Activated CD4-positive, alpha-beta T cell treated with anti-CD3 and anti-CD28 coated beads for 36 hours (primary cell): Measurements from ENCODE around the gene LTK. TPM values are rescaled to one million over a fixed set of nuclear protein-coding genes. Genes with fewer than 3 reads are reported as not detected.

Experiments used
- ATAC-seq: fragments of 200-7000 bp; cut with Tn5 transposase; one replicate; pipeline ENCODE4 v1.10.0; 2021; ENCODE audit warnings: mild to moderate bottlenecking, moderate library complexity
- CTCF ChIA-PET: fragments of 350-600 bp; sonication (Branson Sonifier 250); formaldehyde crosslinking; loops from one replicate; lab custom pipeline; 2021; ENCODE audit warnings: antibody characterized with exemption; lab: Charles Lee
- POLR2A ChIA-PET: fragments of 350-600 bp; sonication (Branson Sonifier 250); formaldehyde crosslinking; loops from one replicate; lab custom pipeline; 2021; ENCODE audit warnings: antibody characterized with exemption, inconsistent platforms; lab: Charles Lee
- DNase-seq: peaks from one replicate; pipeline ENCODE4 v3.0.0-alpha.2; 2020
- H3K27ac Mint-ChIP-seq: one replicate; pipeline ENCODE4 v1.8.0; 2021; ENCODE audit warnings: mixed read lengths
- H3K27me3 Mint-ChIP-seq: one replicate; pipeline ENCODE4 v1.8.0; 2021; ENCODE audit warnings: mixed read lengths
- H3K36me3 Mint-ChIP-seq: one replicate; pipeline ENCODE4 v1.8.0; 2021; ENCODE audit warnings: low read depth, mixed read lengths
- H3K4me1 Mint-ChIP-seq: one replicate; pipeline ENCODE4 v1.8.0; 2021; ENCODE audit warnings: mixed read lengths
- H3K4me3 Mint-ChIP-seq: one replicate; pipeline ENCODE4 v1.8.0; 2021; ENCODE audit warnings: mild to moderate bottlenecking, moderate library complexity, mixed read lengths
- H3K9me3 Mint-ChIP-seq: one replicate; pipeline ENCODE4 v1.8.0; 2021; ENCODE audit warnings: low read depth, mixed read lengths
- intact Hi-C, 2 experiments: fragments of 100-400 bp; cut with DNase I in 1 of 2; cut with micrococcal nuclease in 1 of 2; formaldehyde crosslinking; loops; one replicate each; pipeline versions ENCODE4 v1.14.2 to v1.15.1; 2022 to 2024; cut with DNase I, micrococcal nuclease
- total RNA-seq, 2 experiments: library from RNA; stranded (reverse); gene quantifications; one replicate each; pipeline ENCODE4 v1.2.3, GENCODE V29; 2021

Gene LTK
- total RNA-seq, 2 experiments from 2014 or later, result 0.11 TPM; not detected in 1

DNA sequence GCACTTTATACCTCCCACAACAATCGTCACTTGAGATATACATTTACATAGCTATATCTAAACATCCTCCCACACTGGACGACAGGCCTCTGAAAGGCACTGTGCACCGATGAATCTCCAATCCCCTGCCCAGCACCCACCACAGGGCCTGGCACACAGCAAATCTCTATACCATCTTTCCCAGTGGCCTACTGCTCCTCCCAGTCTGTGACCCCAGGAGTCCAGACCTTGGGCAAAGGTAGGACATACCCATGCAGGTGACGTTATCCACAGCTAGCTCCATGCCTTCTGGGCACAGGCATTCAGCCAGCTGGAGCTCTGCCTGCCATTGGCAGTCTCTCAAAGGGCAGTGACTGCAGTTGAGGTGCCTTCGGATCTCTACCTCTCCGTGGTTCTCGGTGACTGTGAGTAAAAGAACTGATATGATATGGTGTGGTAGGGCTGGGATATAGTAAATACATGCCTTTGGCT lies 5.8 kb downstream of the LTK start:
- intact Hi-C loops, result loop anchor here in 1 of 2 experiments (1.0 kb wide), 1 partner anchor 42 kb away; no protein-coding TSS in a partner anchor

DNA sequence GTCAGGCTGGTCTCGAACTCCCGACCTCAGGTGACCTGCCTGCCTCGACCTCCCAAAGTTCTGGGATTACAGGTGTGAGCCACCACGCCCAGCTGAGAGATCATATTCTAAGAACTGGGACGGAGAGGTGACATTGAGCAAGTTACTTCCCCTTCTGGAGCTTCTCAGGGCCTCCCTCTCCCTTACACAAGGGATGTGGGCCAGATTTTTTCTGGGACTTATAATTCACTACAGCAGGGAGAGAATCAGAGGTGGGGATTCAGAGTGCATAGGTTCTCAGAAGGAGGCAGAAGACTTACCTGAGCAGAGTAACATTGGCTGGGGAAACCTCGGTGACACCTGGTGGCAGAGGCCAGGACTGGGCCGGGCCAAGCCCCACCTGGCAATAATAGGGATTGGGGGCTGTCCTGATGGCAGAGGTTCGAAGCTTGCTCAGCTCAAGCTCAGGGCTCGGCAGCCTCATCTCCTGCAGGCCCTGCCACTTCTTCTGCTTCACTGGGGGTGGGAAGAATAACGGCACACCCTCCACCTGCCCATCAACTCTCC lies 6.8 kb downstream of the LTK start:
- H3K27ac Mint-ChIP-seq, result no peak overlapping the region
- CTCF ChIA-PET, result interaction anchor here (0.7 to 3.9 kb wide), 4 partner anchors 10 to 604 kb away, joined by 3 to 33 read pairs (median 4); no protein-coding TSS in a partner anchor
- no peak for ATAC-seq
- POLR2A ChIA-PET, result interaction anchor here (0.6 kb wide), 1 partner anchor 37 kb away, joined by 3 read pairs; the partner anchor contains the start of gene RPAP1
- peaks cover 29% of the 10 kb centered on the region for H3K27me3 Mint-ChIP-seq
- DNase-seq, result no peak
- no peaks in the 10 kb centered on the region for H3K9me3 Mint-ChIP-seq
- peaks cover 7% of the 10 kb centered on the region for H3K4me1 Mint-ChIP-seq
- no peak overlapping the region for H3K4me3 Mint-ChIP-seq
- intact Hi-C loops, result loop anchor here in 1 of 2 experiments (1.0 kb wide), 1 partner anchor 41 kb away; no protein-coding TSS in a partner anchor
- no peaks in the 10 kb centered on the region for H3K36me3 Mint-ChIP-seq

More for the DNA sequence above, 5.8 kb downstream of the LTK start:
- no peaks in the 10 kb centered on the region for H3K9me3 Mint-ChIP-seq
- no peak for DNase-seq
- no peak overlapping the region for H3K4me3 Mint-ChIP-seq
- ChIA-PET POLR2A (interaction anchor here (0.6 kb wide), 1 partner anchor 267 kb away, joined by 11 read pairs; the partner anchor contains the start of gene MAPKBP1), CTCF (interaction anchor here (0.7 to 3.9 kb wide), 5 partner anchors 11 to 605 kb away, joined by 3 to 33 read pairs (median 3); no protein-coding TSS in a partner anchor)
- no peaks in the 10 kb centered on the region for H3K36me3 Mint-ChIP-seq
- peaks cover 9% of the 10 kb centered on the region for H3K4me1 Mint-ChIP-seq
- H3K27me3 Mint-ChIP-seq, result peaks cover 33% of the 10 kb centered on the region
- H3K27ac Mint-ChIP-seq, result no peak overlapping the region
- ATAC-seq, result no peak

DNA sequence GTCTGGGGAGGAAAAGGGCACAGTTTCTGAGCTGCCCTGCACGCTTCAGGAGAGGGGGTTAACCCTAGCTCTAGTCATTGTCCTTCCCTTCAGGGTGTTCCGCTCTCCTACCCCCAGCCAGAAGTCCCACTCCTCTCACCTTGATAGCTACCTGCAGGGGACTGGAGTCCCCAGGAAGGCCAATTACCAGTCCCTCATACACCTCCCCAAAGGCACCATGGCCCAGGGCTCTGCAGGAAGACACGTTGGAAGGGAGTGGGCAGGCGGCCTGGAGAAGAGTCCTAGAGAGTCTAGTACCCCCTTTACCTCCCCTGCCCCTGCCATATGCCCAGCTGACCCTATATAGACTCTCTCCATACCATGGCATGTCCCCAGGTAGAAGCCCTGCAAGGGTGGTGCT lies 7.9 kb downstream of the LTK start:
- H3K27ac Mint-ChIP-seq, result no peak overlapping the region
- ChIA-PET POLR2A (no interaction called here), CTCF (interaction anchor here (0.6 to 3.9 kb wide), 5 partner anchors 10 to 156 kb away, joined by 3 to 33 read pairs (median 4); no protein-coding TSS in a partner anchor)
- no peak for DNase-seq
- peaks cover 33% of the 10 kb centered on the region for H3K27me3 Mint-ChIP-seq
- H3K36me3 Mint-ChIP-seq, result no peaks in the 10 kb centered on the region
- ATAC-seq, result no peak
- no peak overlapping the region for H3K4me3 Mint-ChIP-seq
- no peaks in the 10 kb centered on the region for H3K9me3 Mint-ChIP-seq
- H3K4me1 Mint-ChIP-seq, result peaks cover 14% of the 10 kb centered on the region
- intact Hi-C loops, result no loop called here

DNA sequence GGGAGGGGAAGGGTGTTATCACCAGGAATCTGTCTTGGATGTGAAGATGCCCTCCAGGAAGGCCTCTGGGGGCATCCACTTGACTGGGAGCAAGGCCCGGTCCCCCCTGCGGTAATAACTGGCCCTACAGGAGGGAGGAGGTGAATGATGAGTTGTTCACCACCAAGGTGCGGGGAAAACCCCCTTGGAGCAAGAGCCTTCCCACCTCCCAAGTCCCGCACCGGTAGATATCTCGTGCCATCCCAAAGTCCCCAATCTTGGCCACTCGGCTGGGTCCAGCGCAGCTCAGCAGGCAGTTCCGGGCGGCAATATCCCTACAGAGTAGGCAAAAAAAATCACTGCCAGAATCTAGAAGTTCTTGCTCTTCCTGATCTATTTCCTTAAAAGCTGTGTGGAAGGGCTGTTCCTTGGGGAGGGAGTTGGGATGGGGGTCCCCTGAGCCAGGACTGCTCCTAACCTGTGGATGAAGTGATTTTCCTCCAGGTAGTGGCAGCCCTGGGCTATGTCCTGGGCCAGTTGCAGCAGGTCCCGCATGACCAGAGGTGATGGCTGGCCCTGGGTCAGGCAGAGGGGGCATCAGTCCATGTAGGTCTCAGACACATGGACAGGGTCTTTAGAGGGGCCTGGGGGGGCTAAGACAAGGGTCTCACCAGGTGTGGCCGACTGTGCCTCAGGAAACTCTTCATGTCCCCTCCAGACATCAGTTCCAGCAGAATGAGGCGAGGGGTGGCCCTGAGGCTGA lies 8.7 kb downstream of the LTK start:
- ChIA-PET CTCF (interaction anchor here (0.6 to 3.9 kb wide), 5 partner anchors 9 to 276 kb away, joined by 3 to 33 read pairs (median 5); no protein-coding TSS in a partner anchor), POLR2A (no interaction called here)
- intact Hi-C loops, result loop anchor here in 1 of 2 experiments (5.0 kb wide), 1 partner anchor 38 kb away; no protein-coding TSS in a partner anchor
- Mint-ChIP-seq H3K27ac (no peak overlapping the region), H3K4me3 (no peak overlapping the region), H3K4me1 (peaks cover 16% of the 10 kb centered on the region), H3K27me3 (peaks cover 30% of the 10 kb centered on the region), H3K36me3 (no peaks in the 10 kb centered on the region), H3K9me3 (no peaks in the 10 kb centered on the region)
- ATAC-seq (no peak), DNase-seq (no peak)

DNA sequence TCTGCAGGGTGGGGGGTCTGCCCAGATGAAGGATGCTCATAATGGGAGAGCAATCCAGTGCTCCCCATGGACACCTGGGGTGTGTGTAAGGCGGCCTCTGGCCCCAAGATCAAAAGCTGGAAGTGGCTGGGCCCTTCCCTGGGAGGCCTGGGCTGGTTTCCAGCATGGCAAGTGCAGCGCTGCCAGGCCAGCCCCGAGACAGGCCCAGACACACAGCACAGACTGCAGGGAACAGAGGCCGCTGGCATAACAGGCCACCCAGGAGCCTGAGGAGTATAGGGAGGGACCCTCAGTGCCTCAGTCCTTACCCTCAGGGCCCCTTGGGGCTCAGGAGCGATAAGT lies 10.0 kb downstream of the LTK start:
- Mint-ChIP-seq H3K4me3 (no peak overlapping the region), H3K27me3 (peaks cover 37% of the 10 kb centered on the region), H3K36me3 (no peaks in the 10 kb centered on the region), H3K9me3 (no peaks in the 10 kb centered on the region), H3K27ac (no peak overlapping the region), H3K4me1 (peaks cover 16% of the 10 kb centered on the region)
- intact Hi-C loops, result loop anchor here in 1 of 2 experiments (5.0 kb wide), 1 partner anchor 36 kb away; no protein-coding TSS in a partner anchor
- ChIA-PET CTCF (interaction anchor here (1.5 kb wide), 1 partner anchor 37 kb away, joined by 5 read pairs; no protein-coding TSS in a partner anchor), POLR2A (no interaction called here)
- no peak for ATAC-seq
- DNase-seq, result no peak

DNA sequence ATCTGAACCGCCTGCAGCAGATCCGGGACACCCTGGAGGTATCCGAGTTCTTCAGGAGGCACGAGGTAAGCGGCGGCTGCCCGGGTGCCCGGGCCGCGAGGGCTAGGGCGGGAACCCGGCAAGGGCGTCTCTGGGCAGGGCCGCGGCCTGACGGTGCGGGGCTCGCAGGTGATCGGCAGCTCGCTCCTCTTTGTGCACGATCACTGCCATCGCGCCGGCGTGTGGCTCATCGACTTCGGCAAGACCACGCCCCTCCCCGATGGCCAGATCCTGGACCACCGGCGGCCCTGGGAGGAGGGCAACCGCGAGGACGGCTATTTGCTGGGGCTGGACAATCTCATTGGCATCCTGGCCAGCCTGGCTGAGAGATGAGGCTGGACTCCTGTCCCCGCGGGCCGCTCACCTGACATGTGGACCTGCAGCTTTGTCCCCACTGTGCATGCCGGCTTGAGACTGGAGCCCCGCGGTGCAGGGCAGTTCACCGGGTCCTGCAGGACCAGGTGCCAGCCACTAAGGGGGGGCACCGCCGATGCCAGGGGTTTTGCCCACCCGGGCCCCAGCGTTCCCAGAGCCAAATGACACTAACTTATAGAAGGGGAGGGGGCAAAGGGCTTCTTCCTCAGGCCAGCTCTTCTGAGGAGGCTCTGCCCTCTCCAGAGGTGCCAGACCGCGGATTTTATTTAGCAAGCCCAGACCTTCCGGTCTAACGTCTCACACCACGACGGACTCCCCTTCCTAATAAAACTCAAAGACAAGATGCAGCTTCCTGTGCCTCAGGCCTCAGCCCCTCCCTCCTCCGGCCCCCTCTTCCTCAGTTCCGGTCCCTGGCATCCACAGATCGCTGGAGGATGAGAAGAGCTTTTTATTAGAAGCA lies 10.6 kb downstream of the LTK start:
- peak; percentile 6 for ATAC-seq
- DNase-seq, result peak; percentile 46
- no peak overlapping the region for H3K27ac Mint-ChIP-seq
- no peak overlapping the region for H3K4me3 Mint-ChIP-seq
- H3K36me3 Mint-ChIP-seq, result no peaks in the 10 kb centered on the region
- H3K27me3 Mint-ChIP-seq, result peaks cover 41% of the 10 kb centered on the region
- H3K4me1 Mint-ChIP-seq, result peaks cover 16% of the 10 kb centered on the region
- POLR2A ChIA-PET, result interaction anchor here (0.6 kb wide), 1 partner anchor 172 kb away, joined by 3 read pairs; no protein-coding TSS in a partner anchor
- H3K9me3 Mint-ChIP-seq, result no peaks in the 10 kb centered on the region
- intact Hi-C loops, result loop anchor here (1.0 to 5.0 kb wide), 3 partner anchors 9 to 36 kb away; partner anchors contain the start of gene ITPKA (in 1 of the 2)
- CTCF ChIA-PET, result no interaction called here

DNA sequence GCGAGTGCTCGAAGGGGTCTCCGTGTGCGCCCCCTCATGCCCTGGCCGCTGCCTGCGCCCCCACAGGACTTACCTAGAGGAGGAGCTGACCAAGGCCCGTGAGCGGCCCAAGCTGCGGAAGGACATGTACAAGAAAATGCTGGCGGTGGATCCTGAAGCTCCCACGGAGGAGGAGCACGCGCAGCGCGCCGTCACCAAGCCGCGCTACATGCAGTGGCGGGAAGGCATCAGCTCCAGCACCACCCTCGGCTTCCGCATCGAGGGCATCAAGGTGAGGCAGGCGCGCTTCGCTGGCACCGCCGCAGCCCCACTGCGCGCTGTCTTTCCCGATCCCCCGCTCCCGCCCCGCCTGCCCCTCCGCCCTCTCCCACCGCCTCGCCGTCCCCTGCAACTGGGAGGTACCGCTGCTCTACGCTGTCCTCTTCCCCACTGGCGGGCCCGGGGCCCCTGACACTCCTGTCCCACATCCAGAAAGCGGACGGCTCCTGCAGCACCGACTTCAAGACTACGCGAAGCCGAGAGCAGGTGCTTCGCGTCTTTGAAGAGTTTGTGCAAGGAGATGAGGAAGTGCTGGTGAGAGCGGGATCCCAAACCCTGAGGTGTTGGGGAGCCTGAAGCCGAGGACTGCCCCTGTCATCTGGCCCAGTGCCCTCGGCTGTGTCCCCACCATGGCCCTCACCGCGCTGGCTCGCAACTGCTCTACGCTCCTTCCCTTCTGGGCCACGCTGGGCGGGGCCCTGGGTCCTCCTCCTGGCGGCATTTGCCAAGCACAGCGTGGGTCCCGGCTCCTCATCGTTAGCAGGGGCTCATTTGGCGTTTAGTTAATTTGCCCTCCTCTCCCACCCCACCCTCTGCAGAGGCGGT lies 11.5 kb downstream of the LTK start:
- DNase-seq, result peak; percentile 67
- Mint-ChIP-seq H3K4me1 (peaks cover 16% of the 10 kb centered on the region), H3K27ac (no peak overlapping the region), H3K9me3 (no peaks in the 10 kb centered on the region), H3K27me3 (peaks cover 47% of the 10 kb centered on the region), H3K4me3 (peak overlapping the region; percentile 29), H3K36me3 (no peaks in the 10 kb centered on the region)
- ChIA-PET CTCF (interaction anchor here (0.9 to 1.2 kb wide), 4 partner anchors 13 to 56 kb away, joined by 3 read pairs; no protein-coding TSS in a partner anchor), POLR2A (interaction anchor here (0.5 kb wide), 1 partner anchor 548 kb away, joined by 9 read pairs; no protein-coding TSS in a partner anchor)
- intact Hi-C loops, result loop anchor here (1.0 to 5.0 kb wide), 3 partner anchors 9 to 35 kb away; partner anchors contain the start of gene ITPKA (in 1 of the 2)
- peak; percentile 61 for ATAC-seq

DNA sequence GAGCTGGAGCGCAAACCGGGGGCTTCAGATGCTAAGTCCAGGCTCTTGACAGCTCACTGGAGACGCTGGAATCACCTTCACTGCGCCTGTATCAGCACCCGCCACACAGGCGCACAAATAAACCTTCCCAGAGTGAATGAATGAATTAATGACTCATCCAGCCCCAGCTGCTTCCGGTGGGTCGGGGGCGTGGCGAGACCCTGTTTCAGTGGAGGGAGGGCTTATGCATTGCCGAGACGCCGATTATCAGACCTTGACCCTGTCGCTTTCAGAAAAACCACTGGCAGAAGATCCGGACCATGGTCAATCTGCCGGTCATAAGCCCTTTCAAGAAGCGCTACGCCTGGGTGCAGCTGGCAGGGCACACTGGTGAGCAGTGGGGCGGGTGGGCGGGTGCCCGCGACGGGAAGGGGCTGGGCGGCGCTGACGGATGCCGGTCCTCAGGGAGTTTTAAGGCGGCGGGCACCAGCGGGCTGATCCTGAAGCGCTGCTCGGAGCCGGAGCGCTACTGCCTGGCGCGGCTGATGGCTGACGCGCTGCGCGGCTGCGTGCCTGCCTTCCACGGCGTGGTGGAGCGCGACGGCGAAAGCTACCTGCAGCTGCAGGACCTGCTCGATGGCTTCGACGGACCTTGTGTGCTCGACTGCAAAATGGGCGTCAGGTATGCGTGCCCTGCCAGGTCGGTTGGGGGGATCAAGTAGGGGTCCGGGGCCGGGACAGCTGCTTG lies 12.3 kb downstream of the LTK start:
- Mint-ChIP-seq H3K9me3 (no peaks in the 10 kb centered on the region), H3K4me1 (peaks cover 16% of the 10 kb centered on the region), H3K27ac (no peak overlapping the region), H3K36me3 (no peaks in the 10 kb centered on the region), H3K27me3 (peaks cover 55% of the 10 kb centered on the region), H3K4me3 (peak overlapping the region; percentile 57)
- ChIA-PET POLR2A (interaction anchor here (0.5 kb wide), 1 partner anchor 547 kb away, joined by 9 read pairs; no protein-coding TSS in a partner anchor), CTCF (interaction anchor here (0.9 to 1.2 kb wide), 4 partner anchors 12 to 57 kb away, joined by 3 read pairs; no protein-coding TSS in a partner anchor)
- DNase-seq, result peak; percentile 69
- peak; percentile 71 for ATAC-seq
- intact Hi-C loops, result loop anchor here in 1 of 2 experiments (5.0 kb wide), 1 partner anchor 34 kb away; no protein-coding TSS in a partner anchor

DNA sequence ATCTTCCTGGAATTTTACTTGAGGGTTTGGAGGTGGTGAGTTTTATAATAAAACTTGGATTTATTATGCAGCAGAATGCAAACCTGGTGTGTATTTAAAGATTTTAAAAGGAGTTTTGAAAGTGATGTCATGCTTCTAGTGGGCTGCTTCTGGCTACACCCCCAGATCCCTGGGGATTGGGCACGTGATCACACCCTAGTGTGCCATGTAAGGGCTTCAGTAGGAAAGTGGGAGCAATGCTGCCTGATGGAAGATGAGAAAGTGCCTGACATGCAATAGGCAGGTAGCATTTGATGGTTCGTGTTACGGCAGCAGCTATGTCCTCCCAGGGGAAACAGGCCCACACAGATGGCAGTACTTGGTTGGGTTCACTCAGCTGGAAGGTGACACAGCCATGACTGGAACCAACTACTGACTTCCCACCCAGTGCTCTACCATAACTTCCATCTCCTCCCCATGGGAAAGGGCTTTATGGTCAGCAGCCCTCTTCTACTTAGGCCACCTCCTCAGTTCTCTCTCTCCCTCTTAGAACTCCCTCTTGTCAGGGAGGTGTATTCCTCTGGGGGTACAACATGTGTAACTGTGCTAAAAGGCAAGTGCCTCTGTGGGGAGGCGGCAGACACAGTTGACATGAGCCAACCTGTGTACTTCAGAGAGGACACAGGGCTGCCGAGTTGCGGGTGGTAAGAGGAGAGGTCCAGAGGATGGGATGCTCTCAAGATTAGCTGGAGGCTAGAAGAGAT lies 14.3 kb downstream of the LTK start:
- DNase-seq (no peak), ATAC-seq (no peak)
- intact Hi-C loops, result no loop called here
- ChIA-PET CTCF (interaction anchor here (0.7 kb wide), 1 partner anchor 707 kb away, joined by 3 read pairs; no protein-coding TSS in a partner anchor), POLR2A (no interaction called here)
- H3K36me3 Mint-ChIP-seq, result no peaks in the 10 kb centered on the region
- H3K4me3 Mint-ChIP-seq, result no peak overlapping the region
- peaks cover 19% of the 10 kb centered on the region for H3K4me1 Mint-ChIP-seq
- H3K27me3 Mint-ChIP-seq, result peaks cover 56% of the 10 kb centered on the region
- no peaks in the 10 kb centered on the region for H3K9me3 Mint-ChIP-seq
- H3K27ac Mint-ChIP-seq, result no peak overlapping the region
